OCI-LY3 (cell line): ENCODE results near the gene NRDC.

Source experiments
- EZH2phosphoT487 ChIP-seq: fragments of 200-600 bp; shearing (Covaris generic); IDR thresholded peaks from 2 replicates; pipeline ENCODE4 v1.6.1; 2018; ENCODE audit warnings: antibody characterized with exemption, mixed run types, low read depth
- TF ChIP-seq, protein P1 (sequence below): fragments of 200-600, 300-600 bp; sonication (generic); IDR thresholded peaks from 2 replicates; pipeline ENCODE4 v1.5.1; 2014; ENCODE audit warnings: antibody characterized with exemption, low read length, low read depth

DNA sequence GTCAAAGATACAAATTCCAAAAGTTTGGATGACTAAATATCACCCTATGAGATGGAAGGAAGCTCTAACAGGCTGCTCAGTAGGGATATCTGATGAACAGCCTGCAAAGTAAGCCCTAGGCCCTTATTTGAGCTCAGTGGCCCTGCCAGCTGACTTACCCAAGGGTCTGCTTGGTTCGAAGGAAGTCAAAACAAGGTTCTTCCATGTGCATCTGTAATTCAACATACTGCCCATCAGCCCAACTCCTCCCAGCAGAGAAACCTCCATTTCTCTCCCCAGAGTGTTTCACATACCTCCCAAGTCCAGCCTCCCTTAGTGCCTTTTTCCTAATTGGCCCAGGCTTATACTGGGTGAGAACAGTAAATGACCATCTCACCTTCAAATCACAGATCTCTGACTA lies 86.6 kb downstream of the NRDC start:
- TF ChIP-seq, protein P1, sequence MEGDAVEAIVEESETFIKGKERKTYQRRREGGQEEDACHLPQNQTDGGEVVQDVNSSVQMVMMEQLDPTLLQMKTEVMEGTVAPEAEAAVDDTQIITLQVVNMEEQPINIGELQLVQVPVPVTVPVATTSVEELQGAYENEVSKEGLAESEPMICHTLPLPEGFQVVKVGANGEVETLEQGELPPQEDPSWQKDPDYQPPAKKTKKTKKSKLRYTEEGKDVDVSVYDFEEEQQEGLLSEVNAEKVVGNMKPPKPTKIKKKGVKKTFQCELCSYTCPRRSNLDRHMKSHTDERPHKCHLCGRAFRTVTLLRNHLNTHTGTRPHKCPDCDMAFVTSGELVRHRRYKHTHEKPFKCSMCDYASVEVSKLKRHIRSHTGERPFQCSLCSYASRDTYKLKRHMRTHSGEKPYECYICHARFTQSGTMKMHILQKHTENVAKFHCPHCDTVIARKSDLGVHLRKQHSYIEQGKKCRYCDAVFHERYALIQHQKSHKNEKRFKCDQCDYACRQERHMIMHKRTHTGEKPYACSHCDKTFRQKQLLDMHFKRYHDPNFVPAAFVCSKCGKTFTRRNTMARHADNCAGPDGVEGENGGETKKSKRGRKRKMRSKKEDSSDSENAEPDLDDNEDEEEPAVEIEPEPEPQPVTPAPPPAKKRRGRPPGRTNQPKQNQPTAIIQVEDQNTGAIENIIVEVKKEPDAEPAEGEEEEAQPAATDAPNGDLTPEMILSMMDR: no peak
- TF ChIP-seq EZH2phosphoT487: no peak
